ENCODE measurements around the gene TTC19.

GRCh38 chr17:15952916-15953790 is 46.5 kb upstream of the TTC19 start:
- no peak for TF ChIP-seq POLR2A (IDR thresholded peaks at IDR 0.05)
- no peak for TF ChIP-seq CTCF (IDR thresholded peaks at IDR 0.05)

All from Peyer's patch (tissue), 4 donors.